ENCODE data around the gene MRGPRX4. TPM values are rescaled to one million over a fixed set of nuclear protein-coding genes. Genes with fewer than 3 reads are reported as not detected.

The MRGPRX4 gene
- total RNA-seq, 1 donor from 2014 or later = not detected

DNA sequence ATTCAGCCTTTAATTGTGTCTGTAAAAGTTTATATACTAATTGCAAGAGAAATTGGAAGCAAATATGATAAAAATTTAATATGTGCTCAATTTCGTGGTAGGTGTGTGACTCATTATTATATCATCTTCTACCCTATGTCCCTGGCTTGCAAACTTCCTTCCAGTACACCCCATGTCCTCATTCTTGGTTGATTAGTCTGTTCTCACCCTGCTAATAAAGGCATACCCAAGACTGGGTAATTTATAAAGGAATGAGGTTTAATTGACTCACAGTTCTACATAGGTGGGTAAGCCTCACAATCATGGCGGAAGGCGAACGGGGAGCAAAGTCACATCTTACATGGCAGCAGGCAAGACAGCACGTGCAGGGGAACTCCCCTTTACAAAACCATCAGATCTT lies 28.4 kb upstream of the MRGPRX4 start:
- Histone ChIP-seq H3K27ac (no peak overlapping the region), H3K4me1 (no peaks in the 10 kb centered on the region), H3K9me3 (no peaks in the 10 kb centered on the region), H3K4me3 (no peak overlapping the region), H3K27me3 (no peaks in the 10 kb centered on the region), H3K36me3 (no peaks in the 10 kb centered on the region)
- TF ChIP-seq, protein P1, sequence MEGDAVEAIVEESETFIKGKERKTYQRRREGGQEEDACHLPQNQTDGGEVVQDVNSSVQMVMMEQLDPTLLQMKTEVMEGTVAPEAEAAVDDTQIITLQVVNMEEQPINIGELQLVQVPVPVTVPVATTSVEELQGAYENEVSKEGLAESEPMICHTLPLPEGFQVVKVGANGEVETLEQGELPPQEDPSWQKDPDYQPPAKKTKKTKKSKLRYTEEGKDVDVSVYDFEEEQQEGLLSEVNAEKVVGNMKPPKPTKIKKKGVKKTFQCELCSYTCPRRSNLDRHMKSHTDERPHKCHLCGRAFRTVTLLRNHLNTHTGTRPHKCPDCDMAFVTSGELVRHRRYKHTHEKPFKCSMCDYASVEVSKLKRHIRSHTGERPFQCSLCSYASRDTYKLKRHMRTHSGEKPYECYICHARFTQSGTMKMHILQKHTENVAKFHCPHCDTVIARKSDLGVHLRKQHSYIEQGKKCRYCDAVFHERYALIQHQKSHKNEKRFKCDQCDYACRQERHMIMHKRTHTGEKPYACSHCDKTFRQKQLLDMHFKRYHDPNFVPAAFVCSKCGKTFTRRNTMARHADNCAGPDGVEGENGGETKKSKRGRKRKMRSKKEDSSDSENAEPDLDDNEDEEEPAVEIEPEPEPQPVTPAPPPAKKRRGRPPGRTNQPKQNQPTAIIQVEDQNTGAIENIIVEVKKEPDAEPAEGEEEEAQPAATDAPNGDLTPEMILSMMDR (IDR thresholded peaks at IDR 0.05) = no peak
- intact Hi-C loops (cut with DNase I) = no loop called here
- DNase-seq (no peak), ATAC-seq (no peak)

DNA sequence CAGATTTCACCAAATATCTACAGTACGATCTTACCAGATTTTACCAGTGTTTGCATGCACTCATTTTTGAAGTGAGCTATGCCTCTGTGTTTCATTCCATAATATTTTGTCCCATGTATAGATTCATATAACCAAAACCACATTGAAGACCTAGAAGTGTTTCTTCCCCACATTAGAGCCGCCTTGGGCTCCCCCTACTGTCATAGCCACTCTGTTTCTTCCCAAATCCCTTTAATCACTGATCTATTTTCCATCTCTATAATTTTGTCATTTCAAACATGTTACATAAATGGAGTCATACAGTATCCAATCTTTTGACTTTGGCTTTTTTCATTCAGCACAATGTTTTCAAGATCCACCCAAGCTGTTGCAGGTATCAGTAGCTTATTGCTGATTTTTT lies 27.6 kb upstream of the MRGPRX4 start:
- TF ChIP-seq, protein P1 (IDR thresholded peaks at IDR 0.05) = no peak
- Histone ChIP-seq H3K27ac (no peak overlapping the region), H3K27me3 (no peaks in the 10 kb centered on the region), H3K4me1 (no peaks in the 10 kb centered on the region), H3K36me3 (no peaks in the 10 kb centered on the region), H3K9me3 (no peaks in the 10 kb centered on the region), H3K4me3 (no peak overlapping the region)
- ATAC-seq (no peak), DNase-seq (no peak)
- intact Hi-C loops (cut with DNase I) = no loop called here

DNA sequence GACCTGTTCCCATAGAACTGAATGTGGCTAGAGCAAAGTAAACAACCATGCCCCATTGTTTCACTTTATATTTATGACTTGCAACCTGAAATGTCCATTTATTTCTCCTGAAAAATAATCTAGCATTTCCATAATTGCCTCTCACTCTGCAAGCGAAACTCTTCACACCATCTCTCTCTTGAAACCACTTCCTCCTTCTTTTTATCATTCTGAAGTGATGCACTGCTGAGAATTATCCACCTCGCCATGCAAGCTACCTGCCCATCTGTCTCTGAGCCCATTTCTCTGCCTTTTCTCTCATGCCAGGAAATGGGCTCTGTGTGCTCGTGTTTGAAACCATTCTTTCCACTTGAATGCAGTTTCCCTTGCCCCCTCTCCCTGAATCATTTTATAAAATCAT lies 26.8 kb upstream of the MRGPRX4 start:
- TF ChIP-seq, protein P1 (IDR thresholded peaks at IDR 0.05) = no peak

DNA sequence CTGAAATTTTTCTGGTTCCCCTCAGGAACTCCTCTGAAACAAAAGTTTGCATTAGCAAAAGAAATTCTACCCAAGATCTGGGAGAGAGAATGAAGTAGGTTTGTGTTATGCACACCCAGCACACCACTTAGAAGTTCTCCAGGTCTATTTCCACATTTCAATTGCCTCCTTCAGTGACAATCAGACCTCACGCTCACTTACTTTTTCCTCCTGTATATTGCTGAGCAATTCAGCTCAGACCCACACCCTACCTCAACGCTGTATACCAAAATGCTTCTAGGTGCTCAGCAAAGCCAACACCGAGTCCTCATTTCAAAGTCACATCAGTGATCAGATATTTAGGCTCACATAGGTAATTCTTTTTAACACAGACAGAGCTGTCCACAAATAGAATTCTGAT lies 21.1 kb upstream of the MRGPRX4 start:
- TF ChIP-seq, protein P1 (IDR thresholded peaks at IDR 0.05) = no peak
- H3K4me3 ChIP-seq = no peak overlapping the region
- no peaks in the 10 kb centered on the region for H3K4me1 ChIP-seq
- no peaks in the 10 kb centered on the region for H3K36me3 ChIP-seq
- no peak overlapping the region for H3K27ac ChIP-seq
- DNase-seq (no peak), ATAC-seq (peak; percentile 71)
- no peaks in the 10 kb centered on the region for H3K9me3 ChIP-seq
- H3K27me3 ChIP-seq = no peaks in the 10 kb centered on the region
- intact Hi-C loops (cut with DNase I) = no loop called here

More for the DNA sequence above, 26.8 kb upstream of the MRGPRX4 start:
- DNase-seq = no peak
- Histone ChIP-seq H3K36me3 (no peaks in the 10 kb centered on the region), H3K4me3 (no peak overlapping the region), H3K9me3 (no peaks in the 10 kb centered on the region), H3K27ac (no peak overlapping the region), H3K27me3 (no peaks in the 10 kb centered on the region), H3K4me1 (no peaks in the 10 kb centered on the region)
- no peak for ATAC-seq
- intact Hi-C loops (cut with DNase I) = no loop called here

DNA sequence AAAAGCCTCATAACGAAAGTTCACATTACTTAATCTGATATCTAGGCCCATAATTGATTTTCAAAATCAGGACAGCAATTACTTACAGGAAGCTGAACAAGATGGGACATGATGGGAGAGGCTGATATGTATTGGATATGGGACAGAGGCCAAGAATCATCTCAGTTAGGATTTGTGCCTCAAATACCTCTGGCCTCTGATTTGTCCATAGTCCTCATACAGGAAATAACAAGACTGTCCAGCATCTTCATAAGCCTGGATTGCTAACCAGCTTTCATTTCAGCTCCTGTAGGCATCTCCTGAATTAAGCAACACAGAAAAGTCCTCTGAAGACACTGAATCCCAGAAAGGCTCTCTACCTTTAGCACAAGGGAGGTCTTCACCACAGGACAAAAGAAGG lies 4.3 kb upstream of the MRGPRX4 start:
- intact Hi-C loops (cut with DNase I) = no loop called here
- no peak for ATAC-seq
- Histone ChIP-seq H3K4me1 (no peaks in the 10 kb centered on the region), H3K27ac (no peak overlapping the region), H3K9me3 (no peaks in the 10 kb centered on the region), H3K4me3 (no peak overlapping the region), H3K27me3 (no peaks in the 10 kb centered on the region), H3K36me3 (no peaks in the 10 kb centered on the region)
- no peak for DNase-seq
- TF ChIP-seq, protein P1 (IDR thresholded peaks at IDR 0.05) = no peak

DNA sequence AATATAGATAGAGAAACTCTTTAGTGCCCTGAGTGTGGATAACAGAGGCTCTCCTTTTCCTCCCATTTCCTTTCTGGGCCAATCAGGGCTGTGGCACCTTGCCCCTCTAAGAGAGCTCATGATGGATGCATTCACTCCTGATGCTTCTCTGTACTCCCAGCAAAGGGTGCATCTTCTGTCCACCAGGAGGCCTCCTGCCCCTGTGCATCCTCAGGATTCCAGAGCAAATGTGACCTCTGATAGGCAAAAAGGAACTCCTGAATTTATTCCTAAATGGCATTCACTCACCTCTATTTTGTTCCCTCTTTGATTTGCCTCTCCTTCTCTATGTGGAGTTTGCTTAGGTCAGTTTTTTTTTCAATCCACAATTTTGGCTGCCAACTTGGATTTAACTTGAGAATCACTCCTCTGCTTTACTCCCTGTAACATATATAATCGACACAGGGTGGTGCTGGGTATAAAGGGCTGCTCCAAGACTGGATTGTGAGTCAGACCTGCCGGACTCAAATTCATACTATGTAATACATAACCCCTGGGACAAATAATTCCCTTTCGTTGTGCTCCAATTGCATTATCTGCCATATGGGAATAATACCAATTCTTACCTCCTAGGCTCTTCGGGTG lies 1.1 kb upstream of the MRGPRX4 start:
- H3K36me3 ChIP-seq = no peaks in the 10 kb centered on the region
- peak; percentile 26 for ATAC-seq
- DNase-seq = no peak
- intact Hi-C loops (cut with DNase I) = no loop called here
- H3K27me3 ChIP-seq = peaks cover 5% of the 10 kb centered on the region
- TF ChIP-seq, protein P1 (IDR thresholded peaks at IDR 0.05) = peak; percentile 30
- H3K4me1 ChIP-seq = no peaks in the 10 kb centered on the region
- H3K4me3 ChIP-seq = no peak overlapping the region
- no peaks in the 10 kb centered on the region for H3K9me3 ChIP-seq
- H3K27ac ChIP-seq = no peak overlapping the region

All from upper lobe of right lung (tissue), 1 donor.